GM23338 (cell line): ENCODE measurements around the gene ABCD3. TPM values are rescaled to one million over a fixed set of nuclear protein-coding genes. Genes with fewer than 3 reads are reported as not detected.

ENCODE experiments used
- ATAC-seq: fragments of 200-7000 bp; cut with Tn5 transposase; 3 replicates; pipeline ENCODE4 v1.9.1; 2020
- DNase-seq: peaks from one replicate; pipeline ENCODE4 v3.0.0-alpha.2; 2015; ENCODE audit warnings: low spot score
- H2AFZ ChIP-seq: fragments of 200-600 bp; sonication (generic); 2 replicates; pipeline ENCODE4 v1.8.0; 2016; ENCODE audit warnings: antibody characterized with exemption, mild to moderate bottlenecking, moderate library complexity
- H3F3A ChIP-seq: fragments of 200-600 bp; sonication (generic); replicated peaks from 2 replicates; pipeline ENCODE4 v1.8.0; 2017; ENCODE audit warnings: antibody characterized with exemption, mixed run types, low read depth
- H3K27ac ChIP-seq: fragments of 200-600 bp; sonication (generic); 2 replicates; pipeline ENCODE4 v1.6.1; 2016; ENCODE audit warnings: low read depth
- H3K27me3 ChIP-seq: fragments of 200-600 bp; sonication (generic); 2 replicates; pipeline ENCODE4 v1.8.0; 2016; ENCODE audit warnings: mild to moderate bottlenecking, mixed run types, moderate library complexity; ENCODE audit not compliant: insufficient read depth
- H3K36me3 ChIP-seq: fragments of 200-600 bp; sonication (generic); 2 replicates; pipeline ENCODE4 v1.8.0; 2016; ENCODE audit warnings: mild to moderate bottlenecking; ENCODE audit not compliant: insufficient read depth
- H3K4me1 ChIP-seq: fragments of 200-600 bp; sonication (generic); 2 replicates; pipeline ENCODE4 v1.8.0; 2016; ENCODE audit warnings: mild to moderate bottlenecking, moderate library complexity; ENCODE audit not compliant: insufficient read depth
- H3K4me2 ChIP-seq: fragments of 200-600 bp; sonication (generic); 2 replicates; pipeline ENCODE4 v1.7.1; 2017; ENCODE audit warnings: mixed run types
- H3K4me3 ChIP-seq: fragments of 200-600 bp; sonication (generic); 2 replicates; pipeline ENCODE4 v1.6.1; 2016; ENCODE audit warnings: mixed run types
- H3K79me2 ChIP-seq: fragments of 200-600 bp; sonication (generic); replicated peaks from 2 replicates; pipeline ENCODE4 v1.8.0; 2017; ENCODE audit warnings: mild to moderate bottlenecking; ENCODE audit not compliant: insufficient read depth
- H3K9me2 ChIP-seq: fragments of 200-600 bp; sonication (generic); 2 replicates; pipeline ENCODE4 v1.8.0; 2017; ENCODE audit not compliant: insufficient read depth
- H4K20me1 ChIP-seq: fragments of 200-600 bp; sonication (generic); replicated peaks from 2 replicates; pipeline ENCODE4 v1.8.0; 2017; ENCODE audit warnings: mild to moderate bottlenecking; ENCODE audit not compliant: insufficient read depth
- H3K27ac Mint-ChIP-seq: 2 replicates; pipeline ENCODE4 v1.8.0; 2020; ENCODE audit warnings: inconsistent platforms, mild to moderate bottlenecking, moderate library complexity, mixed read lengths
- H3K27me3 Mint-ChIP-seq: 3 replicates; pipeline ENCODE4 v1.8.0; 2022; ENCODE audit warnings: low read depth, mild to moderate bottlenecking, moderate library complexity, mixed read lengths, inconsistent platforms; ENCODE audit not compliant: insufficient read depth, poor library complexity
- H3K36me3 Mint-ChIP-seq: 3 replicates; pipeline ENCODE4 v1.8.0; 2021; ENCODE audit warnings: low read depth, mild to moderate bottlenecking, inconsistent platforms, moderate library complexity, mixed read lengths
- H3K4me1 Mint-ChIP-seq: 3 replicates; pipeline ENCODE4 v1.8.0; 2020; ENCODE audit warnings: mild to moderate bottlenecking, inconsistent platforms, mixed read lengths
- H3K4me3 Mint-ChIP-seq: 3 replicates; pipeline ENCODE4 v1.8.0; 2021; ENCODE audit warnings: moderate library complexity, mild to moderate bottlenecking, inconsistent platforms, mixed read lengths
- H3K9me3 Mint-ChIP-seq: 3 replicates; pipeline ENCODE4 v1.8.0; 2020; ENCODE audit warnings: moderate library complexity, mild to moderate bottlenecking, inconsistent platforms, mixed read lengths
- CREB1 ChIP-seq: fragments of 250-450 bp; sonication (Bioruptor Pico); IDR thresholded peaks from 2 replicates; pipeline ENCODE4 v1.5.0; 2020; ENCODE audit warnings: low read depth, mild to moderate bottlenecking, moderate library complexity
- EZH2phosphoT487 ChIP-seq: fragments of 200-600 bp; sonication (generic); IDR thresholded peaks from one replicate; pipeline ENCODE4 v1.8.1; 2018; ENCODE audit warnings: antibody characterized with exemption; ENCODE audit not compliant: unreplicated experiment
- STAT1 ChIP-seq: IDR thresholded peaks from one replicate; pipeline ENCODE4 v1.6.1; 2016; ENCODE audit warnings: antibody characterized with exemption; ENCODE audit not compliant: unreplicated experiment
- ZNF331 ChIP-seq: fragments of 250-450 bp; sonication (Bioruptor Pico); IDR thresholded peaks from 2 replicates; pipeline ENCODE4 v1.5.0; 2020; ENCODE audit warnings: low read depth, mild to moderate bottlenecking, moderate library complexity
- polyA plus RNA-seq: library from polyadenylated mRNA; unstranded; fragments of >200 nt; fragmentation: Nextera tagmentation; extraction: Ambion mirVana; gene quantifications from 2 replicates; pipeline ENCODE4 v1.2.1, GENCODE V29; 2016
- total RNA-seq: library from RNA; depleted of rRNA; stranded (reverse); fragments of >200 nt; shearing (Covaris generic); gene quantifications from 2 replicates; pipeline ENCODE4 v1.2.3, GENCODE V29; 2014
- TF ChIP-seq, protein P1 (sequence below): fragments of 250-450 bp; sonication (Bioruptor Pico); IDR thresholded peaks from 2 replicates; pipeline ENCODE4 v1.5.0; 2020; ENCODE audit warnings: mild to moderate bottlenecking, moderate library complexity
- TF ChIP-seq, protein P2 (sequence below): IDR thresholded peaks from 2 replicates; pipeline ENCODE4 v1.6.1; 2016; ENCODE audit warnings: antibody characterized with exemption
- TF ChIP-seq, protein P3 (sequence below), 2 experiments: fragments of 200-600 bp in 1 of 2; sonication (generic) in 1 of 2; conservative IDR thresholded peaks; 2 replicates each; pipeline versions ENCODE4 v1.5.1 to v1.6.1; 2016 to 2017; ENCODE audit warnings: antibody characterized with exemption in 2 of 2, low read depth in 2 of 2, mild to moderate bottlenecking in 2 of 2, moderate library complexity in 1 of 2
- TF ChIP-seq, protein P4 (sequence below): IDR thresholded peaks from one replicate; pipeline ENCODE4 v1.6.1; 2018; ENCODE audit warnings: antibody characterized with exemption; ENCODE audit not compliant: unreplicated experiment

Gene ABCD3
- total and polyA plus RNA-seq, 2 experiments from 2014 or later = 12.3 to 24.0 TPM

DNA sequence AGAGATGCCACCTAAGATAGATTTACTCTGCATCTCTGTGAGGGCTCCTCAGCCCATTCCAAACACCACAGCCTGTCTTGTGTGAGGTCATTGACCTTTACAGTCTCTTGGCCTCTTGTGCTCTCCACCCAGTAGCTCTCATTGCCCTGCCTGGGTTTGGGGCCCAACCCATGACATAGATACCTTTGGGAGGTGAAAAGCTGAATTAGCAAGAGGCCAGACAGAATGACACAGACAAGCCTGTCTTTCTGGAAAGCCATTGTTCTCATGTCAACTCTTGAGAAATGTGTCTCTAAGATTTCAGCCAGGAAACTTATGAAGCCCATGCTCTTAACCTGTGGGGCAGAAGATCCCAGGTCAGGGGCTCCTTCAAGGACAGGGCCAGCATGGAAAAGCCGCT is 141.7 kb downstream of the ABCD3 start (continued):
- TF ChIP-seq, protein P1, sequence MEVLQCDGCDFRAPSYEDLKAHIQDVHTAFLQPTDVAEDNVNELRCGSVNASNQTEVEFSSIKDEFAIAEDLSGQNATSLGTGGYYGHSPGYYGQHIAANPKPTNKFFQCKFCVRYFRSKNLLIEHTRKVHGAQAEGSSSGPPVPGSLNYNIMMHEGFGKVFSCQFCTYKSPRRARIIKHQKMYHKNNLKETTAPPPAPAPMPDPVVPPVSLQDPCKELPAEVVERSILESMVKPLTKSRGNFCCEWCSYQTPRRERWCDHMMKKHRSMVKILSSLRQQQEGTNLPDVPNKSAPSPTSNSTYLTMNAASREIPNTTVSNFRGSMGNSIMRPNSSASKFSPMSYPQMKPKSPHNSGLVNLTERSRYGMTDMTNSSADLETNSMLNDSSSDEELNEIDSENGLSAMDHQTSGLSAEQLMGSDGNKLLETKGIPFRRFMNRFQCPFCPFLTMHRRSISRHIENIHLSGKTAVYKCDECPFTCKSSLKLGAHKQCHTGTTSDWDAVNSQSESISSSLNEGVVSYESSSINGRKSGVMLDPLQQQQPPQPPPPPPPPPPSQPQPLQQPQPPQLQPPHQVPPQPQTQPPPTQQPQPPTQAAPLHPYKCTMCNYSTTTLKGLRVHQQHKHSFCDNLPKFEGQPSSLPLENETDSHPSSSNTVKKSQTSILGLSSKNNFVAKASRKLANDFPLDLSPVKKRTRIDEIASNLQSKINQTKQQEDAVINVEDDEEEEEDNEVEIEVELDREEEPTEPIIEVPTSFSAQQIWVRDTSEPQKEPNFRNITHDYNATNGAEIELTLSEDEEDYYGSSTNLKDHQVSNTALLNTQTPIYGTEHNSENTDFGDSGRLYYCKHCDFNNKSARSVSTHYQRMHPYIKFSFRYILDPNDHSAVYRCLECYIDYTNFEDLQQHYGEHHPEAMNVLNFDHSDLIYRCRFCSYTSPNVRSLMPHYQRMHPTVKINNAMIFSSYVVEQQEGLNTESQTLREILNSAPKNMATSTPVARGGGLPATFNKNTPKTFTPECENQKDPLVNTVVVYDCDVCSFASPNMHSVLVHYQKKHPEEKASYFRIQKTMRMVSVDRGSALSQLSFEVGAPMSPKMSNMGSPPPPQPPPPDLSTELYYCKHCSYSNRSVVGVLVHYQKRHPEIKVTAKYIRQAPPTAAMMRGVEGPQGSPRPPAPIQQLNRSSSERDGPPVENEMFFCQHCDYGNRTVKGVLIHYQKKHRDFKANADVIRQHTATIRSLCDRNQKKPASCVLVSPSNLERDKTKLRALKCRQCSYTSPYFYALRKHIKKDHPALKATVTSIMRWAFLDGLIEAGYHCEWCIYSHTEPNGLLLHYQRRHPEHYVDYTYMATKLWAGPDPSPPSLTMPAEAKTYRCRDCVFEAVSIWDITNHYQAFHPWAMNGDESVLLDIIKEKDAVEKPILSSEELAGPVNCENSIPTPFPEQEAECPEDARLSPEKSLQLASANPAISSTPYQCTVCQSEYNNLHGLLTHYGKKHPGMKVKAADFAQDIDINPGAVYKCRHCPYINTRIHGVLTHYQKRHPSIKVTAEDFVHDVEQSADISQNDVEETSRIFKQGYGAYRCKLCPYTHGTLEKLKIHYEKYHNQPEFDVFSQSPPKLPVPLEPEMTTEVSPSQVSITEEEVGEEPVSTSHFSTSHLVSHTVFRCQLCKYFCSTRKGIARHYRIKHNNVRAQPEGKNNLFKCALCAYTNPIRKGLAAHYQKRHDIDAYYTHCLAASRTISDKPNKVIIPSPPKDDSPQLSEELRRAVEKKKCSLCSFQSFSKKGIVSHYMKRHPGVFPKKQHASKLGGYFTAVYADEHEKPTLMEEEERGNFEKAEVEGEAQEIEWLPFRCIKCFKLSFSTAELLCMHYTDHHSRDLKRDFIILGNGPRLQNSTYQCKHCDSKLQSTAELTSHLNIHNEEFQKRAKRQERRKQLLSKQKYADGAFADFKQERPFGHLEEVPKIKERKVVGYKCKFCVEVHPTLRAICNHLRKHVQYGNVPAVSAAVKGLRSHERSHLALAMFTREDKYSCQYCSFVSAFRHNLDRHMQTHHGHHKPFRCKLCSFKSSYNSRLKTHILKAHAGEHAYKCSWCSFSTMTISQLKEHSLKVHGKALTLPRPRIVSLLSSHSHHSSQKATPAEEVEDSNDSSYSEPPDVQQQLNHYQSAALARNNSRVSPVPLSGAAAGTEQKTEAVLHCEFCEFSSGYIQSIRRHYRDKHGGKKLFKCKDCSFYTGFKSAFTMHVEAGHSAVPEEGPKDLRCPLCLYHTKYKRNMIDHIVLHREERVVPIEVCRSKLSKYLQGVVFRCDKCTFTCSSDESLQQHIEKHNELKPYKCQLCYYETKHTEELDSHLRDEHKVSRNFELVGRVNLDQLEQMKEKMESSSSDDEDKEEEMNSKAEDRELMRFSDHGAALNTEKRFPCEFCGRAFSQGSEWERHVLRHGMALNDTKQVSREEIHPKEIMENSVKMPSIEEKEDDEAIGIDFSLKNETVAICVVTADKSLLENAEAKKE (CRISPR knock-in tag) = no peak
- TF ChIP-seq, protein P2, sequence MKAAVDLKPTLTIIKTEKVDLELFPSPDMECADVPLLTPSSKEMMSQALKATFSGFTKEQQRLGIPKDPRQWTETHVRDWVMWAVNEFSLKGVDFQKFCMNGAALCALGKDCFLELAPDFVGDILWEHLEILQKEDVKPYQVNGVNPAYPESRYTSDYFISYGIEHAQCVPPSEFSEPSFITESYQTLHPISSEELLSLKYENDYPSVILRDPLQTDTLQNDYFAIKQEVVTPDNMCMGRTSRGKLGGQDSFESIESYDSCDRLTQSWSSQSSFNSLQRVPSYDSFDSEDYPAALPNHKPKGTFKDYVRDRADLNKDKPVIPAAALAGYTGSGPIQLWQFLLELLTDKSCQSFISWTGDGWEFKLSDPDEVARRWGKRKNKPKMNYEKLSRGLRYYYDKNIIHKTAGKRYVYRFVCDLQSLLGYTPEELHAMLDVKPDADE = no peak
- TF ChIP-seq CREB1 (CRISPR knock-in tag) (no peak), ZNF331 (CRISPR knock-in tag) (no peak)

DNA sequence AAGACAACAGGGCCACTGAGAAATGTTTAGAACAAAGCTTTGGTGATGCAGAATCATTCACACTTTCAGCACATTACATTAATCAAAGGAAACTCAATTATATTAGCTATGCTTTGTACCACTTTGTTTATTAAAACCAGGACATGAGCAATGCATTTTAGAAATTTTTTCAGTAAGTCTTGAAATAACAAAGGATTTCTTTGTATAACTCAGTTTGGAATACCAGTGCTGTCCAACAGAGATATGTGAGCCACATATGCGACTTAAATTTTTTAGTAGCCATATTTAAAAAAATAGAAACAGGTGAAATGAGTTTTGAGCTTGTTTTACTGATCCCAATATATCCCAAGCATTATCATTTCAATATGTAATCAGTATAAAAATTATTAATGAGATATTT is 142.1 kb downstream of the ABCD3 start:
- H3K36me3 ChIP-seq = no peaks in the 10 kb centered on the region
- H3K9me2 ChIP-seq = no peaks in the 10 kb centered on the region
- Mint-ChIP-seq H3K27me3 (no peaks in the 10 kb centered on the region), H3K4me3 (no peak overlapping the region), H3K4me1 (no peaks in the 10 kb centered on the region; the same call in 2 of the 3 replicates), H3K9me3 (no peaks in the 10 kb centered on the region), H3K36me3 (no peaks in the 10 kb centered on the region; the same call in 2 of the 3 replicates), H3K27ac (no peak overlapping the region)
- no peaks in the 10 kb centered on the region for H3F3A ChIP-seq
- no peak overlapping the region for H3K4me3 ChIP-seq
- DNase-seq (no peak), ATAC-seq (no peak)
- no peak overlapping the region for H2AFZ ChIP-seq
- no peak overlapping the region for H3K4me2 ChIP-seq
- no peaks in the 10 kb centered on the region for H3K79me2 ChIP-seq
- no peaks in the 10 kb centered on the region for H3K4me1 ChIP-seq
- no peak overlapping the region for H3K27ac ChIP-seq
- no peaks in the 10 kb centered on the region for H3K27me3 ChIP-seq
- no peaks in the 10 kb centered on the region for H4K20me1 ChIP-seq
- TF ChIP-seq STAT1 = no peak
- TF ChIP-seq CREB1 (CRISPR knock-in tag) = no peak
- TF ChIP-seq, protein P3, sequence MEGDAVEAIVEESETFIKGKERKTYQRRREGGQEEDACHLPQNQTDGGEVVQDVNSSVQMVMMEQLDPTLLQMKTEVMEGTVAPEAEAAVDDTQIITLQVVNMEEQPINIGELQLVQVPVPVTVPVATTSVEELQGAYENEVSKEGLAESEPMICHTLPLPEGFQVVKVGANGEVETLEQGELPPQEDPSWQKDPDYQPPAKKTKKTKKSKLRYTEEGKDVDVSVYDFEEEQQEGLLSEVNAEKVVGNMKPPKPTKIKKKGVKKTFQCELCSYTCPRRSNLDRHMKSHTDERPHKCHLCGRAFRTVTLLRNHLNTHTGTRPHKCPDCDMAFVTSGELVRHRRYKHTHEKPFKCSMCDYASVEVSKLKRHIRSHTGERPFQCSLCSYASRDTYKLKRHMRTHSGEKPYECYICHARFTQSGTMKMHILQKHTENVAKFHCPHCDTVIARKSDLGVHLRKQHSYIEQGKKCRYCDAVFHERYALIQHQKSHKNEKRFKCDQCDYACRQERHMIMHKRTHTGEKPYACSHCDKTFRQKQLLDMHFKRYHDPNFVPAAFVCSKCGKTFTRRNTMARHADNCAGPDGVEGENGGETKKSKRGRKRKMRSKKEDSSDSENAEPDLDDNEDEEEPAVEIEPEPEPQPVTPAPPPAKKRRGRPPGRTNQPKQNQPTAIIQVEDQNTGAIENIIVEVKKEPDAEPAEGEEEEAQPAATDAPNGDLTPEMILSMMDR (conservative IDR thresholded peaks at IDR 0.05; ENCODE audit: low read depth in 2 of 2) = no peak
- no peak for TF ChIP-seq ZNF331 (CRISPR knock-in tag)
- no peak for TF ChIP-seq EZH2phosphoT487
- TF ChIP-seq, protein P4, sequence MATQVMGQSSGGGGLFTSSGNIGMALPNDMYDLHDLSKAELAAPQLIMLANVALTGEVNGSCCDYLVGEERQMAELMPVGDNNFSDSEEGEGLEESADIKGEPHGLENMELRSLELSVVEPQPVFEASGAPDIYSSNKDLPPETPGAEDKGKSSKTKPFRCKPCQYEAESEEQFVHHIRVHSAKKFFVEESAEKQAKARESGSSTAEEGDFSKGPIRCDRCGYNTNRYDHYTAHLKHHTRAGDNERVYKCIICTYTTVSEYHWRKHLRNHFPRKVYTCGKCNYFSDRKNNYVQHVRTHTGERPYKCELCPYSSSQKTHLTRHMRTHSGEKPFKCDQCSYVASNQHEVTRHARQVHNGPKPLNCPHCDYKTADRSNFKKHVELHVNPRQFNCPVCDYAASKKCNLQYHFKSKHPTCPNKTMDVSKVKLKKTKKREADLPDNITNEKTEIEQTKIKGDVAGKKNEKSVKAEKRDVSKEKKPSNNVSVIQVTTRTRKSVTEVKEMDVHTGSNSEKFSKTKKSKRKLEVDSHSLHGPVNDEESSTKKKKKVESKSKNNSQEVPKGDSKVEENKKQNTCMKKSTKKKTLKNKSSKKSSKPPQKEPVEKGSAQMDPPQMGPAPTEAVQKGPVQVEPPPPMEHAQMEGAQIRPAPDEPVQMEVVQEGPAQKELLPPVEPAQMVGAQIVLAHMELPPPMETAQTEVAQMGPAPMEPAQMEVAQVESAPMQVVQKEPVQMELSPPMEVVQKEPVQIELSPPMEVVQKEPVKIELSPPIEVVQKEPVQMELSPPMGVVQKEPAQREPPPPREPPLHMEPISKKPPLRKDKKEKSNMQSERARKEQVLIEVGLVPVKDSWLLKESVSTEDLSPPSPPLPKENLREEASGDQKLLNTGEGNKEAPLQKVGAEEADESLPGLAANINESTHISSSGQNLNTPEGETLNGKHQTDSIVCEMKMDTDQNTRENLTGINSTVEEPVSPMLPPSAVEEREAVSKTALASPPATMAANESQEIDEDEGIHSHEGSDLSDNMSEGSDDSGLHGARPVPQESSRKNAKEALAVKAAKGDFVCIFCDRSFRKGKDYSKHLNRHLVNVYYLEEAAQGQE = no peak
